K562 (cell line): ENCODE results near the gene BRMS1.

ENCODE experiments used
- CEBPZ ChIP-seq: fragments of 150-350 bp; IDR thresholded peaks from 2 replicates; pipeline ENCODE4 v1.6.1; 2014; ENCODE audit warnings: low read depth, mild to moderate bottlenecking, low read length, borderline replicate concordance
- RAD21 ChIP-seq, 2 experiments: fragments of 250-450 bp in 1 of 2; fragments of 450-650 bp in 1 of 2; sonication (Bioruptor Pico) in 1 of 2; formaldehyde crosslinking in 1 of 2; IDR thresholded peaks in 1 of 2; conservative IDR thresholded peaks in 1 of 2; 2 replicates each; pipeline versions ENCODE4 v1.4.0 to v1.8.0; 2020 to 2022; ENCODE audit warnings: mild to moderate bottlenecking in 2 of 2, moderate library complexity in 1 of 2

- no peak for TF ChIP-seq RAD21 (CRISPR knock-in tag; conservative IDR thresholded peaks at IDR 0.05 in 1 of 2, IDR thresholded peaks at IDR 0.05 in 1 of 2)
- TF ChIP-seq CEBPZ, result no peak
These were observed 51.6 kb downstream of the BRMS1 start for GRCh38 chr11:66293352-66293751.
